Lower lobe of right lung (tissue), 2 donors: Measurements from ENCODE around the gene LPP. TPM values are rescaled to one million over a fixed set of nuclear protein-coding genes. Genes with fewer than 3 reads are reported as not detected.

Experiments used
- ATAC-seq, 2 donors: fragments of 200-7000 bp; cut with Tn5 transposase; one replicate each; pipeline ENCODE4 v1.9.1; 2020 to 2022; ENCODE audit warnings: mild to moderate bottlenecking in 2 of 2, moderate library complexity in 2 of 2
- DNase-seq: peaks from one replicate; pipeline ENCODE4 v3.0.0-alpha.2; 2020
- H3K27ac ChIP-seq: fragments of 200-600 bp; one replicate; pipeline ENCODE4 v1.8.0; 2022
- H3K27me3 ChIP-seq: fragments of 200-600 bp; one replicate; pipeline ENCODE4 v1.8.0; 2022; ENCODE audit warnings: low read depth
- H3K36me3 ChIP-seq: fragments of 200-600 bp; one replicate; pipeline ENCODE4 v1.8.0; 2022; ENCODE audit warnings: mild to moderate bottlenecking
- H3K4me1 ChIP-seq: fragments of 200-600 bp; one replicate; pipeline ENCODE4 v1.8.0; 2022
- H3K4me3 ChIP-seq: fragments of 200-600 bp; one replicate; pipeline ENCODE4 v1.8.0; 2022; ENCODE audit warnings: mild to moderate bottlenecking
- H3K9me3 ChIP-seq: fragments of 200-600 bp; one replicate; pipeline ENCODE4 v1.8.0; 2022
- intact Hi-C: fragments of 100-400 bp; cut with DNase I; formaldehyde crosslinking; loops from one replicate; pipeline ENCODE4 v1.11.0; 2022
- total RNA-seq: library from RNA; stranded (reverse); fragmentation: NEBNext Ultra II Directional; extraction: Animal tissue kit (Norgen Biotek cat#: 25700); gene quantifications from one replicate; pipeline ENCODE4 v1.2.1, GENCODE V29; 2021
- TF ChIP-seq, protein P1 (sequence below): fragments of 200-600 bp; IDR thresholded peaks from one replicate; pipeline ENCODE4 v1.8.0; 2022; ENCODE audit warnings: antibody characterized with exemption, mild to moderate bottlenecking
- donor health status: DM: no; HTN: yes; CAD: no; lungs with severe emphysema.

The LPP gene
- total RNA-seq, 1 donor from 2014 or later, result 180 TPM

DNA sequence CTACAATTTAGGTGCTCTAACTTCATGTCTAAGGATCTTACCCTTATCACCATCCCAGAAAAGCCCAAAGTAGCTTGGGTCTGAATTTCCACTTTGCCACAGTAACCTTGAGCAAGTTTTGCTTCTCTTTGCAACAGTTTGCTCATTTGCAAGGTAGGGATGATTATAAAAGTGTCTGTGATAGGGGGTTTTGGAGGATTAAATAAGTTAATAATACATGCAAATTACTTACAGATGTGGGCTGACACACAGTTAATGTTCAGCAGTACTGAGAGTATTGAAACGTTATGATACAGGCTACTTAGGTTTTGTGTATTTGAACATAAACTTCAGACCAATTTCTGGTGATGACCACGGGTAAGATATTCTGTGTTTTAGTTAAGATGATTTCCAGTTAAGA lies 573.1 kb downstream of the LPP start:
- no peak for DNase-seq
- intact Hi-C loops, result no loop called here
- TF ChIP-seq, protein P1, sequence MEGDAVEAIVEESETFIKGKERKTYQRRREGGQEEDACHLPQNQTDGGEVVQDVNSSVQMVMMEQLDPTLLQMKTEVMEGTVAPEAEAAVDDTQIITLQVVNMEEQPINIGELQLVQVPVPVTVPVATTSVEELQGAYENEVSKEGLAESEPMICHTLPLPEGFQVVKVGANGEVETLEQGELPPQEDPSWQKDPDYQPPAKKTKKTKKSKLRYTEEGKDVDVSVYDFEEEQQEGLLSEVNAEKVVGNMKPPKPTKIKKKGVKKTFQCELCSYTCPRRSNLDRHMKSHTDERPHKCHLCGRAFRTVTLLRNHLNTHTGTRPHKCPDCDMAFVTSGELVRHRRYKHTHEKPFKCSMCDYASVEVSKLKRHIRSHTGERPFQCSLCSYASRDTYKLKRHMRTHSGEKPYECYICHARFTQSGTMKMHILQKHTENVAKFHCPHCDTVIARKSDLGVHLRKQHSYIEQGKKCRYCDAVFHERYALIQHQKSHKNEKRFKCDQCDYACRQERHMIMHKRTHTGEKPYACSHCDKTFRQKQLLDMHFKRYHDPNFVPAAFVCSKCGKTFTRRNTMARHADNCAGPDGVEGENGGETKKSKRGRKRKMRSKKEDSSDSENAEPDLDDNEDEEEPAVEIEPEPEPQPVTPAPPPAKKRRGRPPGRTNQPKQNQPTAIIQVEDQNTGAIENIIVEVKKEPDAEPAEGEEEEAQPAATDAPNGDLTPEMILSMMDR, result no peak

DNA sequence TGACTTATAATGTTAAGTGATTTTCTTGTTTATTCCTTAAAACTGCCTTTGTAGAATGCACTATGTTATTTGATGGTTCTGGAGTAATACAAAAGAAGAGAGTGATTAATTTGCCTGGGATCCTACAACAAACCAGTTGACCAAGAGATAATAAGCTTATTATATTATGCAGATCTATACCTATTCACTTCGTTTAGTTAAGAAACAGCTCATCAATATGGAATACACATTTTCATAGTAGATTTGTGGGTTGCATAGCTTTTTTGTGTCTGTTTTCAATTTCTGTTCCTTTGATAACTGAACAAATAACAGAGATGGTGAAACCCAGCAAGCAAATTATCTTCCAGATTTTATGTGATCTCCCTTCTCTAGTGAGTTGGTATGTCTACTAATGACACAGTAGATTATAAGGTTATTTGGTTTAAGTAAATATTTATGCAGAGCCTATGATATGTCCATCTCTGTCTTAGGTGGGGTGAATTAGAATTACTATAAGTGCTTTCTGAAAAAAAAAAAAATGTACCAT lies 574.5 kb downstream of the LPP start:
- Histone ChIP-seq H3K4me1 (no peaks in the 10 kb centered on the region), H3K27me3 (no peaks in the 10 kb centered on the region), H3K36me3 (no peaks in the 10 kb centered on the region), H3K9me3 (no peaks in the 10 kb centered on the region), H3K4me3 (no peak overlapping the region), H3K27ac (no peak overlapping the region)
- TF ChIP-seq, protein P1, result no peak
- DNase-seq (no peak), ATAC-seq (no peak)
- intact Hi-C loops, result no loop called here

More for the DNA sequence above, 573.1 kb downstream of the LPP start:
- Histone ChIP-seq H3K4me3 (no peak overlapping the region), H3K27ac (no peak overlapping the region), H3K36me3 (no peaks in the 10 kb centered on the region), H3K4me1 (no peaks in the 10 kb centered on the region), H3K27me3 (no peaks in the 10 kb centered on the region), H3K9me3 (no peaks in the 10 kb centered on the region)
- no peak for ATAC-seq

DNA sequence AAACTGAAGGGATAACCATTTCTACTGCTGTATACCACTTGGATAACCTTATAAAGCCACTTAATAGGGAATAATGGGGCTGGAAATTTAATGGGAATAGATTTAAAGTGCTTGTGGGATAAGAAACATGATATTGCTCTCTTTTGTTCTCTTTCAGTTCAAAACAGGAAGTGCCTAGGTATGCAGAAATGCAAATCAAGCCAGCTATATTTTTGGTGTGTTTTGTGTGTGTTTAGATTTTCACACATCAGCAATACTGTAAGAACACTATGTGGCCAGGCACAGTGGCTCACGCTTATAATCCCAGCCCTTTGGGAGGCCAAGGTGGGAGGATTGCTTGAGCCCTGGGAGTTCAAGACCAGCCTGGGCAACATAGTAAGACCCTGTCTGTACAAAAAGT lies 575.5 kb downstream of the LPP start:
- no peaks in the 10 kb centered on the region for H3K4me1 ChIP-seq
- H3K36me3 ChIP-seq, result no peaks in the 10 kb centered on the region
- no peak overlapping the region for H3K4me3 ChIP-seq
- TF ChIP-seq, protein P1, result no peak
- DNase-seq (no peak), ATAC-seq (no peak)
- no peak overlapping the region for H3K27ac ChIP-seq
- no peaks in the 10 kb centered on the region for H3K27me3 ChIP-seq
- intact Hi-C loops, result no loop called here
- H3K9me3 ChIP-seq, result no peaks in the 10 kb centered on the region

DNA sequence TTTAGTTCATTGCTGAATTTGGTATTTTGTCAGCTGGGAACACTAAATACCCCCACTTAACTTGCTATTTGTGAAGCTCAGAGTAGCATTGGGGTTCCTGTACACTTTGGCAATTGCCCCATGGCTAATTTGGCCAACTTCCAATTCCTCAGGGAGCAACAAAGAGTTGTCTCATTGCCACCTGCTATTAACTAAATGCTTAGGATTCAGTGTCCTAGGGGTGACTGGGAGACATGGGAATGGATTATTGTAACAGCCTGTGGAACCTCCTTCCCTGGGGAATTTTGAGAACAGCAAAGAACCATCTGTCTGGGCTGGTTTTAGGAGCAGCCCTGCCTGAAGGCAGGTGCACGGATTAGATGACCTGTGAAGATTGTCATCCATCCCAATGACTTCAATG lies 580.4 kb downstream of the LPP start:
- H3K9me3 ChIP-seq, result no peaks in the 10 kb centered on the region
- no peak overlapping the region for H3K4me3 ChIP-seq
- H3K4me1 ChIP-seq, result no peaks in the 10 kb centered on the region

GRCh38 chr3:188739511-188739910 lies 585.6 kb downstream of the LPP start:
- ATAC-seq (no peak), DNase-seq (no peak)
- Histone ChIP-seq H3K27me3 (no peaks in the 10 kb centered on the region), H3K36me3 (no peaks in the 10 kb centered on the region), H3K4me3 (no peak overlapping the region), H3K4me1 (no peaks in the 10 kb centered on the region), H3K9me3 (no peaks in the 10 kb centered on the region), H3K27ac (no peak overlapping the region)
- intact Hi-C loops, result no loop called here
- TF ChIP-seq, protein P1, result no peak

More for the DNA sequence above, 580.4 kb downstream of the LPP start:
- ATAC-seq, result no peak
- no peak for DNase-seq
- TF ChIP-seq, protein P1, result no peak
- intact Hi-C loops, result no loop called here
- Histone ChIP-seq H3K27me3 (no peaks in the 10 kb centered on the region), H3K27ac (no peak overlapping the region), H3K36me3 (no peaks in the 10 kb centered on the region)

DNA sequence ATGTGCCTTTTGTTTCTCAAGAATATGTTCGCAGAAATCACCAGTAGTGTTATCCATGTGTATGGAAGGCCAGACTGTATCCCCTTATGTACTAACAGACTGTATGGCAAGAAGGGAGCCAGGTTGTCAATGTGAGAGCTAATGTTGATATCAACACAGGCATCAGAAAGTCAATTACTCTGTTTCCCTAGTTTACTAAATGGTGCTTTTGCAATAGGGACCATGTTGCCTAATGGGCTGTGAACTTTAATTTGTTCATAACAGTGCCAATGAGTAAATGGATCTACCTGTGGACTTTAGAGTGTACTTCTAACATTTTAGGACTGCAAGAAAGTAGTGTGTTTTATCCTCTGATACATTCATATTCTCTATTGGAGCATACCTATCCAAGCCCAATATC lies 586.1 kb downstream of the LPP start:
- intact Hi-C loops, result no loop called here
- no peaks in the 10 kb centered on the region for H3K9me3 ChIP-seq

More for the DNA sequence above, 586.1 kb downstream of the LPP start:
- H3K27ac ChIP-seq, result no peak overlapping the region
- H3K4me1 ChIP-seq, result no peaks in the 10 kb centered on the region
- TF ChIP-seq, protein P1, result no peak
- H3K4me3 ChIP-seq, result no peak overlapping the region
- ATAC-seq (no peak), DNase-seq (no peak)
- H3K36me3 ChIP-seq, result no peaks in the 10 kb centered on the region
- no peaks in the 10 kb centered on the region for H3K27me3 ChIP-seq
